Transverse colon (tissue), 3 donors: ENCODE results near the gene TAF15.

Experiments used
- POLR2A ChIP-seq: fragments of 450-650 bp; IDR thresholded peaks from one replicate; pipeline ENCODE4 v1.6.1; 2016; ENCODE audit warnings: antibody characterized with exemption, mild to moderate bottlenecking, moderate library complexity
- TF ChIP-seq, protein P1 (sequence below), 5 experiments: fragments of 200-600 bp in 3 of 5; fragments of 450-650 bp in 2 of 5; sonication (generic) in 3 of 5; IDR thresholded peaks; 1 replicate in 2 of 5; 2 replicates in 3 of 5; pipeline ENCODE4 v1.5.1; 2016 to 2017; ENCODE audit warnings: antibody characterized with exemption in 5 of 5, inconsistent platforms in 3 of 5, mild to moderate bottlenecking in 2 of 5, moderate library complexity in 1 of 5

GRCh38 chr17:35819455-35819854 is 10.2 kb downstream of the TAF15 start:
- TF ChIP-seq POLR2A, result no peak
- TF ChIP-seq, protein P1, sequence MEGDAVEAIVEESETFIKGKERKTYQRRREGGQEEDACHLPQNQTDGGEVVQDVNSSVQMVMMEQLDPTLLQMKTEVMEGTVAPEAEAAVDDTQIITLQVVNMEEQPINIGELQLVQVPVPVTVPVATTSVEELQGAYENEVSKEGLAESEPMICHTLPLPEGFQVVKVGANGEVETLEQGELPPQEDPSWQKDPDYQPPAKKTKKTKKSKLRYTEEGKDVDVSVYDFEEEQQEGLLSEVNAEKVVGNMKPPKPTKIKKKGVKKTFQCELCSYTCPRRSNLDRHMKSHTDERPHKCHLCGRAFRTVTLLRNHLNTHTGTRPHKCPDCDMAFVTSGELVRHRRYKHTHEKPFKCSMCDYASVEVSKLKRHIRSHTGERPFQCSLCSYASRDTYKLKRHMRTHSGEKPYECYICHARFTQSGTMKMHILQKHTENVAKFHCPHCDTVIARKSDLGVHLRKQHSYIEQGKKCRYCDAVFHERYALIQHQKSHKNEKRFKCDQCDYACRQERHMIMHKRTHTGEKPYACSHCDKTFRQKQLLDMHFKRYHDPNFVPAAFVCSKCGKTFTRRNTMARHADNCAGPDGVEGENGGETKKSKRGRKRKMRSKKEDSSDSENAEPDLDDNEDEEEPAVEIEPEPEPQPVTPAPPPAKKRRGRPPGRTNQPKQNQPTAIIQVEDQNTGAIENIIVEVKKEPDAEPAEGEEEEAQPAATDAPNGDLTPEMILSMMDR (IDR thresholded peaks at IDR 0.05), result no peak
